ENCODE measurements around the gene SLC12A2.

The SLC12A2 gene

DNA sequence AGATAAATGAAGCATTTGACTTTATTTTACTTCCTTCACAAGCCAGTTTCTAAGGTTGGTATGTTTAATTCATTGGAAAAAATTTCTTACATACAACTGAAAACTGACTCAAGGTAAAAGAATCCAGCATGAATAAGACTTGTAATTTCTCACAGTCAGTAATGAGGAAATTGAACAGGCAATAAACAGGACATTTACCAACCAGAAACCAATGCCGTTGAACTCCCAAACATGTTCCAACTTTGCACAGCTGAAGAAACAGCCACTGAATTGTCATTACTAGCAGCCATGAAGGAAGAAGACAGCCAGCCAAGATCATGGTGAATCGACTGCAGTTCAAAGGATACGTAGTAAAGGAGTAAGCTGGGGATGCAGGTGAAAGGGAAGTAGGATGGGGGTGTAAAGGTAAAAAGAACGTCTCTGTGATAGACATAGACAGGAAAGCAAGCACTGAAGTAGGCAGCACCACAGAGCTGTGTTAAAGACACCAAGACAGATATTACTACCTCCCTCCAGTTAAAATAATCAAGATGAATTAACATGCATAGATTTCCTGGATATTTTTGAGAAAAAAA lies 21.3 kb upstream of the SLC12A2 start:
- TF ChIP-seq, protein P1, sequence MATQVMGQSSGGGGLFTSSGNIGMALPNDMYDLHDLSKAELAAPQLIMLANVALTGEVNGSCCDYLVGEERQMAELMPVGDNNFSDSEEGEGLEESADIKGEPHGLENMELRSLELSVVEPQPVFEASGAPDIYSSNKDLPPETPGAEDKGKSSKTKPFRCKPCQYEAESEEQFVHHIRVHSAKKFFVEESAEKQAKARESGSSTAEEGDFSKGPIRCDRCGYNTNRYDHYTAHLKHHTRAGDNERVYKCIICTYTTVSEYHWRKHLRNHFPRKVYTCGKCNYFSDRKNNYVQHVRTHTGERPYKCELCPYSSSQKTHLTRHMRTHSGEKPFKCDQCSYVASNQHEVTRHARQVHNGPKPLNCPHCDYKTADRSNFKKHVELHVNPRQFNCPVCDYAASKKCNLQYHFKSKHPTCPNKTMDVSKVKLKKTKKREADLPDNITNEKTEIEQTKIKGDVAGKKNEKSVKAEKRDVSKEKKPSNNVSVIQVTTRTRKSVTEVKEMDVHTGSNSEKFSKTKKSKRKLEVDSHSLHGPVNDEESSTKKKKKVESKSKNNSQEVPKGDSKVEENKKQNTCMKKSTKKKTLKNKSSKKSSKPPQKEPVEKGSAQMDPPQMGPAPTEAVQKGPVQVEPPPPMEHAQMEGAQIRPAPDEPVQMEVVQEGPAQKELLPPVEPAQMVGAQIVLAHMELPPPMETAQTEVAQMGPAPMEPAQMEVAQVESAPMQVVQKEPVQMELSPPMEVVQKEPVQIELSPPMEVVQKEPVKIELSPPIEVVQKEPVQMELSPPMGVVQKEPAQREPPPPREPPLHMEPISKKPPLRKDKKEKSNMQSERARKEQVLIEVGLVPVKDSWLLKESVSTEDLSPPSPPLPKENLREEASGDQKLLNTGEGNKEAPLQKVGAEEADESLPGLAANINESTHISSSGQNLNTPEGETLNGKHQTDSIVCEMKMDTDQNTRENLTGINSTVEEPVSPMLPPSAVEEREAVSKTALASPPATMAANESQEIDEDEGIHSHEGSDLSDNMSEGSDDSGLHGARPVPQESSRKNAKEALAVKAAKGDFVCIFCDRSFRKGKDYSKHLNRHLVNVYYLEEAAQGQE (IDR thresholded peaks at IDR 0.05; ENCODE audit: insufficient read depth in 1 of 2, low read depth in 2 of 2, low read length in 2 of 2) = no peak
- TF ChIP-seq TAF1 (IDR thresholded peaks at IDR 0.05; ENCODE audit: borderline replicate concordance, insufficient read depth, low read length) (no peak), POLR2AphosphoS5 (IDR thresholded peaks at IDR 0.05; ENCODE audit: low read depth, low read length) (no peak), SIN3A (IDR thresholded peaks at IDR 0.05; ENCODE audit: borderline replicate concordance, insufficient read depth, low read length) (no peak), FOXP2 (optimal IDR thresholded peaks at IDR 0.05; ENCODE audit: borderline replicate concordance, extremely low read depth, extremely low read length, insufficient read depth) (no peak)

DNA sequence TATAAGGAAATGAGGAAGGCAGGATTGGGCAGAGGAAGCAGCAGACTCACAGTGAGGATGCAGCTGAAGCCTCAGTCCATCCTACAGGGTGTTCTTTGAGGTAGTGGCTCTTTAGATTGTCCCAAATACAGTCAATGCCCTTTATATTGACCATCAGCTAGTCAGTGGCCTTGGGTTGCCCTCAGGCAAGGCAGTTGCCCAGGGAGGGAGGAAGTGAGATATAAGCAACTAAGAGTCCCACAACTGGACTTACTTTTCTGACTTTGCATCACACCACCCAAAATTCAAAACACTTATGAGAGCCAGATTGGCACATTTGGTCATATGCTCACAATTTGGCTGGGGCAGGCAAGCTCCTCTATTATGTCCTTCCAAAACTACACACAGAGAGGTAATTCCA lies 9.4 kb upstream of the SLC12A2 start:
- no peak for TF ChIP-seq SIN3A (IDR thresholded peaks at IDR 0.05; ENCODE audit: borderline replicate concordance, insufficient read depth, low read length)
- no peak for TF ChIP-seq FOXP2 (optimal IDR thresholded peaks at IDR 0.05; ENCODE audit: borderline replicate concordance, extremely low read depth, extremely low read length, insufficient read depth)
- TF ChIP-seq, protein P1 (IDR thresholded peaks at IDR 0.05; ENCODE audit: insufficient read depth in 1 of 2, low read depth in 2 of 2, low read length in 2 of 2) = no peak
- no peak for TF ChIP-seq TAF1 (IDR thresholded peaks at IDR 0.05; ENCODE audit: borderline replicate concordance, insufficient read depth, low read length)
- TF ChIP-seq POLR2AphosphoS5 (IDR thresholded peaks at IDR 0.05; ENCODE audit: low read depth, low read length) = no peak

DNA sequence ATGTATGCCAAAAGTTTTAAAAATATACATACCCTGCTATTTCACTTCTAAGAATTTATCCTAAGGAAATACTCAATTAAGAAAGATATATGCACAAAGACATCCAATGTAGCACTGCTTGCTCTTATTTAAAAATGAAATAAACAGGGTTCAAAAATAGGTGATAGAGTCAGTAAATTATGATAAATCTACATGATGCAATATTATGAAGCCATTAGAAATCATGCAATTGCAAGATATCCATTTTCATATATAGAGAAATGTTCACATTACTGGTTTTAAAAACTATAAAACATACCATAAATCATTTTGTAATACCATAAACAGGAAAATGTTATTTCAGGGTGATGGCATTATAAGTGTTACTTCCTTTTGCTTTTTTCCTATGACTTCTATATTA lies 8.6 kb upstream of the SLC12A2 start:
- TF ChIP-seq FOXP2 (optimal IDR thresholded peaks at IDR 0.05; ENCODE audit: borderline replicate concordance, extremely low read depth, extremely low read length, insufficient read depth) (no peak), SIN3A (IDR thresholded peaks at IDR 0.05; ENCODE audit: borderline replicate concordance, insufficient read depth, low read length) (no peak), TAF1 (IDR thresholded peaks at IDR 0.05; ENCODE audit: borderline replicate concordance, insufficient read depth, low read length) (no peak), POLR2AphosphoS5 (IDR thresholded peaks at IDR 0.05; ENCODE audit: low read depth, low read length) (no peak)
- TF ChIP-seq, protein P1 (IDR thresholded peaks at IDR 0.05; ENCODE audit: insufficient read depth in 1 of 2, low read depth in 2 of 2, low read length in 2 of 2) = no peak

DNA sequence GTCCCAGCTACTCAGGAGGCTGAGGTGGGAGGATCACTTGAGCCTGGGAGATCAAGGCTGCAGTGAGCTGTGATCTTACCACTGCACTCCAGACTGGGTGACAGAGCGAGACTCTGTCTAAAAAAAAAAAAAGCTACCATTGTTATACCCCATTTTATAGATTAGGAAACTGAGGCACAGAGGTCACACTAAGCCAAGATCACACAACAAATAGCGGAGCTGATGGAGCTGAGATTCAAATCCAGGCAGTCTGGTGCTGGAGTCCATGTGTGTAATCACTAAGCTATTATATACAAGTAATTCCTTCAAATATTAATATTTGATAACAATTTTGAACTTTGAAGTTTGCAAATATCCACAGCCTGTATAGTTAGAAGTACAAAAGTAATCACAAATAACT lies 6.0 kb upstream of the SLC12A2 start:
- TF ChIP-seq SIN3A (IDR thresholded peaks at IDR 0.05; ENCODE audit: borderline replicate concordance, insufficient read depth, low read length) (no peak), FOXP2 (optimal IDR thresholded peaks at IDR 0.05; ENCODE audit: borderline replicate concordance, extremely low read depth, extremely low read length, insufficient read depth) (no peak), POLR2AphosphoS5 (IDR thresholded peaks at IDR 0.05; ENCODE audit: low read depth, low read length) (no peak), TAF1 (IDR thresholded peaks at IDR 0.05; ENCODE audit: borderline replicate concordance, insufficient read depth, low read length) (no peak)
- TF ChIP-seq, protein P1 (IDR thresholded peaks at IDR 0.05; ENCODE audit: insufficient read depth in 1 of 2, low read depth in 2 of 2, low read length in 2 of 2) = no peak

Data from PFSK-1 (cell line).